Liver (tissue), 9 donors: ENCODE data around the gene UIMC1. TPM values are rescaled to one million over a fixed set of nuclear protein-coding genes. Genes with fewer than 3 reads are reported as not detected.

Experiments
- DNase-seq: peaks from one replicate; pipeline ENCODE4 v3.0.0-alpha.2; 2017; ENCODE audit warnings: low spot score
- H3K27ac ChIP-seq, 2 donors: one replicate each; pipeline ENCODE4 v1.7.0; 2013; ENCODE audit warnings: inconsistent platforms in 2 of 2, low read length in 2 of 2, control low read depth in 1 of 2, low read depth in 1 of 2, mild to moderate bottlenecking in 1 of 2
- H3K27me3 ChIP-seq, 4 donors: one replicate each; pipeline versions ENCODE4 v1.6.1 to v1.7.0; 2013; ENCODE audit warnings: low read length in 3 of 4, inconsistent platforms in 1 of 4, mild to moderate bottlenecking in 1 of 4, moderate library complexity in 1 of 4; ENCODE audit not compliant: control insufficient read depth in 4 of 4, insufficient read depth in 4 of 4
- H3K36me3 ChIP-seq, 4 donors: one replicate each; pipeline versions ENCODE4 v1.6.1 to v1.7.0; 2013; ENCODE audit warnings: low read length in 3 of 4, mild to moderate bottlenecking in 3 of 4, low read depth in 1 of 4, moderate library complexity in 1 of 4; ENCODE audit not compliant: control insufficient read depth in 4 of 4, insufficient read depth in 3 of 4
- H3K4me1 ChIP-seq, 4 donors: one replicate each; pipeline versions ENCODE4 v1.6.1 to v1.7.0; 2013; ENCODE audit warnings: low read length in 3 of 4, mild to moderate bottlenecking in 3 of 4, moderate library complexity in 1 of 4; ENCODE audit not compliant: control insufficient read depth in 4 of 4, insufficient read depth in 4 of 4
- H3K4me3 ChIP-seq, 3 donors: one replicate each; pipeline versions ENCODE4 v1.6.1 to v1.7.0; 2013; ENCODE audit warnings: low read length in 3 of 3, control low read depth in 1 of 3, low read depth in 1 of 3, mild to moderate bottlenecking in 1 of 3
- H3K9ac ChIP-seq, 2 donors: one replicate each; pipeline ENCODE4 v1.7.0; 2013; ENCODE audit warnings: low read length in 2 of 2, mild to moderate bottlenecking in 2 of 2, moderate library complexity in 2 of 2, control low read depth in 1 of 2, low read depth in 1 of 2
- H3K9me3 ChIP-seq, 4 donors: one replicate each; pipeline versions ENCODE4 v1.6.1 to v1.7.0; 2013; ENCODE audit warnings: low read length in 3 of 4; ENCODE audit not compliant: control insufficient read depth in 4 of 4
- FOXA1 ChIP-seq: IDR thresholded peaks from 2 replicates; pipeline ENCODE4 v1.6.1; 2016; ENCODE audit warnings: antibody characterized with exemption
- FOXA2 ChIP-seq: IDR thresholded peaks from 2 replicates; pipeline ENCODE4 v1.6.1; 2016; ENCODE audit warnings: antibody characterized with exemption
- GABPA ChIP-seq, 2 donors: IDR thresholded peaks in 1 of 2; conservative IDR thresholded peaks in 1 of 2; 2 replicates each; pipeline ENCODE4 v1.6.1; 2016; ENCODE audit warnings: antibody characterized with exemption in 2 of 2, mild to moderate bottlenecking in 1 of 2, moderate library complexity in 1 of 2
- HNF4G ChIP-seq: IDR thresholded peaks from 2 replicates; pipeline ENCODE4 v1.6.1; 2016; ENCODE audit warnings: antibody characterized with exemption
- JUND ChIP-seq, 2 donors: IDR thresholded peaks; 2 replicates each; pipeline ENCODE4 v1.6.1; 2016; ENCODE audit warnings: antibody characterized with exemption in 2 of 2
- NR2F2 ChIP-seq: IDR thresholded peaks from 2 replicates; pipeline ENCODE4 v1.6.1; 2016; ENCODE audit warnings: antibody characterized with exemption
- RXRA ChIP-seq, 2 donors: IDR thresholded peaks; 2 replicates each; pipeline ENCODE4 v1.6.1; 2017 to 2018; ENCODE audit warnings: antibody characterized with exemption in 2 of 2, mild to moderate bottlenecking in 1 of 2
- TAF1 ChIP-seq: conservative IDR thresholded peaks from 2 replicates; pipeline ENCODE4 v1.6.1; 2016; ENCODE audit warnings: antibody characterized with exemption, mild to moderate bottlenecking
- WGBS: extraction: QIAGEN DNeasy Blood & Tissue Kit; methylation state at CpG from one replicate; pipeline ENCODE4 v1.1.7; 2013; 5-methylcytosine and 5-hydroxymethylcytosine counted together
- polyA plus RNA-seq, 2 donors: library from polyadenylated mRNA; stranded (reverse) in 1 of 2; unstranded in 1 of 2; fragments of 200-250 nt in 1 of 2; fragments of >200 nt in 1 of 2; fragmentation: Nextera tagmentation in 1 of 2; extraction: Ambion mirVana in 1 of 2; gene quantifications; one replicate each; pipeline versions ENCODE4 v1.2.1 to v1.2.3, GENCODE V29; 2013 to 2015
- total RNA-seq, 2 donors: library from RNA; depleted of rRNA; stranded (reverse); fragments of >200 nt; gene quantifications; one replicate each; pipeline ENCODE4 v1.2.3, GENCODE V29; 2014
- TF ChIP-seq, protein P1 (sequence below): IDR thresholded peaks from 2 replicates; pipeline ENCODE4 v1.6.1; 2016; ENCODE audit warnings: antibody characterized with exemption
- TF ChIP-seq, protein P2 (sequence below): IDR thresholded peaks from 2 replicates; pipeline ENCODE4 v1.6.1; 2016; ENCODE audit warnings: antibody characterized with exemption
- TF ChIP-seq, protein P3 (sequence below): fragments of 150-350 bp; IDR thresholded peaks from 2 replicates; pipeline ENCODE4 v1.5.1; 2017; ENCODE audit warnings: improper control_type of control experiment, low read depth, low read length; ENCODE audit not compliant: missing input control
- TF ChIP-seq, protein P4 (sequence below): IDR thresholded peaks from 2 replicates; pipeline ENCODE4 v1.6.1; 2016; ENCODE audit warnings: antibody characterized with exemption
- TF ChIP-seq, protein P5 (sequence below): IDR thresholded peaks from 2 replicates; pipeline ENCODE4 v1.6.1; 2016; ENCODE audit warnings: antibody characterized with exemption, mild to moderate bottlenecking
- donor health status: healthy.
- donor health status: healthy.
- donor health status: healthy.
- donor health status: healthy.
- donor health status: healthy.

The UIMC1 gene
- total and polyA plus RNA-seq, 4 donors: 5.9 to 26.0 (median 11.7) TPM

DNA sequence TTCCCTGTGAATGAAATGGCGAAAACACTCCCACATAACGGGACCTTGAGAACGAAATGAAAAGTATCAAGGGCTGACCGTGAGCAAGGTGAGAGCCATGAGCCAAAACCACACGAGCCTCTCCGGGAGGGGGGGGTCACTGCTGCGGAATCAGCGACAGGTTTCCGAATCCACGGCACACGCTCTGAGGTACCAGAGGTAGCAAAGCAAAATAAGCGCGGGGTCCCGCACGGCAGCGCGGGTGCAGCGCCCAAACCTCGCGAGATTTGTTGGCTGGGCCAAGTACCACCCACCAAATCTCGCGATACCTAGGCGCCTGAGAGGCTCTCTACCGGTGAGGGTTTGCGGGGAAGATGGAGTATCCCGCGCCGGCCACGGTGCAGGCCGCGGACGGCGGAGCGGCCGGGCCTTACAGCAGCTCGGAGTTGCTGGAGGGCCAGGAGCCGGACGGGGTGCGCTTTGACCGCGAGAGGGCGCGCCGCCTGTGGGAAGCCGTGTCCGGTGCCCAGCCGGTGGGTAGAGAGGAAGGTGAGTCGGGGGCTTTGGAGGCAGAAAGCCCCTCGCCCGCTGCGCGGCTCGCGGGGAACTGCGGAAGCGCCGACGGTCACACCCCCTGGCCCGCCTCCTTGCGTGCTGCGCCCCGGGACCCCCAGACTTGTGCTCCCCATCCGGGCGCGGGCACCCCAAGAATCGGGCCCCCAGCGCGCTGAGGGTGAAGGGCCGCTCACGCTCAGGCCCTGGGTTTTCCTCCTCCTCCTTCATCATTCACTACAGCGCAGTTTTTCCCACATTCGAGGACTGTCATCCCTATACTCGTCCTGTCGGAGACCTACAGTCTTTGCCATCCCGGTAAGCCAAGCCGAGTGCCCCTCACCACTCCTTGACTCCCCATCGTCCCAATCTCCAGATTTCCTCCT is 16.1 kb upstream of the UIMC1 start, which contains the start of gene ZNF346 (continued):
- TF ChIP-seq, protein P1, sequence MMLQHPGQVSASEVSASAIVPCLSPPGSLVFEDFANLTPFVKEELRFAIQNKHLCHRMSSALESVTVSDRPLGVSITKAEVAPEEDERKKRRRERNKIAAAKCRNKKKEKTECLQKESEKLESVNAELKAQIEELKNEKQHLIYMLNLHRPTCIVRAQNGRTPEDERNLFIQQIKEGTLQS: no peak
- no peak for TF ChIP-seq RXRA (IDR thresholded peaks at IDR 0.05)

DNA sequence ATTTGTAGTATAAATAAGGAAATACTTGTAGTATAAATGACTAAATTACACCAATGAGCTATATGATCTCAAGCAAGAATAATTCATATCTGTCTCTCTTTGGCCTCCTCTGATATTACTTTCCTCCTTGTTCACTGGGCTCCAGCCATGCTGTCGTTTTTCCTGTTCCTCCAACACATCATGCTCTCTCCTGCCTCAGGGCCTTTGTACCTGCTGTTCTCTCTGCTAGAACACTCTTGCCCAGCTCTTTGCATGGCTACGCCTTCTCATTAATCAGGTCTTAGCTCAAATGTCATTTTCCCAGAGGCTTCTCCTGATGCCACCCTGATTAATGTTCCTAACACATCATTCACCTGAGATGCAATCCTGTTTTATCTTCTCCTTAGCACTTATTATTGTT is 13.5 kb upstream of the UIMC1 start:
- WGBS: over 99% methylated on average over 2 of the region's 2 CpGs
- TF ChIP-seq, protein P1: no peak
- TF ChIP-seq, protein P2, sequence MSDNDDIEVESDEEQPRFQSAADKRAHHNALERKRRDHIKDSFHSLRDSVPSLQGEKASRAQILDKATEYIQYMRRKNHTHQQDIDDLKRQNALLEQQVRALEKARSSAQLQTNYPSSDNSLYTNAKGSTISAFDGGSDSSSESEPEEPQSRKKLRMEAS: no peak
- no peak for TF ChIP-seq NR2F2
- TF ChIP-seq, protein P3, sequence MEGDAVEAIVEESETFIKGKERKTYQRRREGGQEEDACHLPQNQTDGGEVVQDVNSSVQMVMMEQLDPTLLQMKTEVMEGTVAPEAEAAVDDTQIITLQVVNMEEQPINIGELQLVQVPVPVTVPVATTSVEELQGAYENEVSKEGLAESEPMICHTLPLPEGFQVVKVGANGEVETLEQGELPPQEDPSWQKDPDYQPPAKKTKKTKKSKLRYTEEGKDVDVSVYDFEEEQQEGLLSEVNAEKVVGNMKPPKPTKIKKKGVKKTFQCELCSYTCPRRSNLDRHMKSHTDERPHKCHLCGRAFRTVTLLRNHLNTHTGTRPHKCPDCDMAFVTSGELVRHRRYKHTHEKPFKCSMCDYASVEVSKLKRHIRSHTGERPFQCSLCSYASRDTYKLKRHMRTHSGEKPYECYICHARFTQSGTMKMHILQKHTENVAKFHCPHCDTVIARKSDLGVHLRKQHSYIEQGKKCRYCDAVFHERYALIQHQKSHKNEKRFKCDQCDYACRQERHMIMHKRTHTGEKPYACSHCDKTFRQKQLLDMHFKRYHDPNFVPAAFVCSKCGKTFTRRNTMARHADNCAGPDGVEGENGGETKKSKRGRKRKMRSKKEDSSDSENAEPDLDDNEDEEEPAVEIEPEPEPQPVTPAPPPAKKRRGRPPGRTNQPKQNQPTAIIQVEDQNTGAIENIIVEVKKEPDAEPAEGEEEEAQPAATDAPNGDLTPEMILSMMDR: no peak
- TF ChIP-seq TAF1: no peak
- no peak for TF ChIP-seq FOXA2
- TF ChIP-seq FOXA1: no peak
- TF ChIP-seq, protein P4, sequence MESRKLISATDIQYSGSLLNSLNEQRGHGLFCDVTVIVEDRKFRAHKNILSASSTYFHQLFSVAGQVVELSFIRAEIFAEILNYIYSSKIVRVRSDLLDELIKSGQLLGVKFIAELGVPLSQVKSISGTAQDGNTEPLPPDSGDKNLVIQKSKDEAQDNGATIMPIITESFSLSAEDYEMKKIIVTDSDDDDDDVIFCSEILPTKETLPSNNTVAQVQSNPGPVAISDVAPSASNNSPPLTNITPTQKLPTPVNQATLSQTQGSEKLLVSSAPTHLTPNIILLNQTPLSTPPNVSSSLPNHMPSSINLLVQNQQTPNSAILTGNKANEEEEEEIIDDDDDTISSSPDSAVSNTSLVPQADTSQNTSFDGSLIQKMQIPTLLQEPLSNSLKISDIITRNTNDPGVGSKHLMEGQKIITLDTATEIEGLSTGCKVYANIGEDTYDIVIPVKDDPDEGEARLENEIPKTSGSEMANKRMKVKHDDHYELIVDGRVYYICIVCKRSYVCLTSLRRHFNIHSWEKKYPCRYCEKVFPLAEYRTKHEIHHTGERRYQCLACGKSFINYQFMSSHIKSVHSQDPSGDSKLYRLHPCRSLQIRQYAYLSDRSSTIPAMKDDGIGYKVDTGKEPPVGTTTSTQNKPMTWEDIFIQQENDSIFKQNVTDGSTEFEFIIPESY: no peak
- TF ChIP-seq HNF4G: no peak
- no peak for TF ChIP-seq GABPA (IDR thresholded peaks at IDR 0.05 in 1 of 2, conservative IDR thresholded peaks at IDR 0.05 in 1 of 2)
- TF ChIP-seq, protein P5, sequence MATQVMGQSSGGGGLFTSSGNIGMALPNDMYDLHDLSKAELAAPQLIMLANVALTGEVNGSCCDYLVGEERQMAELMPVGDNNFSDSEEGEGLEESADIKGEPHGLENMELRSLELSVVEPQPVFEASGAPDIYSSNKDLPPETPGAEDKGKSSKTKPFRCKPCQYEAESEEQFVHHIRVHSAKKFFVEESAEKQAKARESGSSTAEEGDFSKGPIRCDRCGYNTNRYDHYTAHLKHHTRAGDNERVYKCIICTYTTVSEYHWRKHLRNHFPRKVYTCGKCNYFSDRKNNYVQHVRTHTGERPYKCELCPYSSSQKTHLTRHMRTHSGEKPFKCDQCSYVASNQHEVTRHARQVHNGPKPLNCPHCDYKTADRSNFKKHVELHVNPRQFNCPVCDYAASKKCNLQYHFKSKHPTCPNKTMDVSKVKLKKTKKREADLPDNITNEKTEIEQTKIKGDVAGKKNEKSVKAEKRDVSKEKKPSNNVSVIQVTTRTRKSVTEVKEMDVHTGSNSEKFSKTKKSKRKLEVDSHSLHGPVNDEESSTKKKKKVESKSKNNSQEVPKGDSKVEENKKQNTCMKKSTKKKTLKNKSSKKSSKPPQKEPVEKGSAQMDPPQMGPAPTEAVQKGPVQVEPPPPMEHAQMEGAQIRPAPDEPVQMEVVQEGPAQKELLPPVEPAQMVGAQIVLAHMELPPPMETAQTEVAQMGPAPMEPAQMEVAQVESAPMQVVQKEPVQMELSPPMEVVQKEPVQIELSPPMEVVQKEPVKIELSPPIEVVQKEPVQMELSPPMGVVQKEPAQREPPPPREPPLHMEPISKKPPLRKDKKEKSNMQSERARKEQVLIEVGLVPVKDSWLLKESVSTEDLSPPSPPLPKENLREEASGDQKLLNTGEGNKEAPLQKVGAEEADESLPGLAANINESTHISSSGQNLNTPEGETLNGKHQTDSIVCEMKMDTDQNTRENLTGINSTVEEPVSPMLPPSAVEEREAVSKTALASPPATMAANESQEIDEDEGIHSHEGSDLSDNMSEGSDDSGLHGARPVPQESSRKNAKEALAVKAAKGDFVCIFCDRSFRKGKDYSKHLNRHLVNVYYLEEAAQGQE: no peak
- no peak for TF ChIP-seq JUND (IDR thresholded peaks at IDR 0.05)
- H3K9me3 ChIP-seq: no peaks in the 10 kb centered on the region
- H3K9ac ChIP-seq: no peak overlapping the region
- H3K27ac ChIP-seq: no peak overlapping the region
- no peaks in the 10 kb centered on the region for H3K27me3 ChIP-seq
- peaks cover 0 to 1% (median 0%) of the 10 kb centered on the region in 4 donors for H3K36me3 ChIP-seq
- H3K4me3 ChIP-seq: no peak overlapping the region
- DNase-seq: no peak
- peaks cover 2 to 16% (median 10%) of the 10 kb centered on the region in 4 donors for H3K4me1 ChIP-seq
